Activated naive CD8-positive, alpha-beta T cell treated with anti-CD3 and anti-CD28 coated beads, Interleukin-2, amount 10 ng/mL, durations not matched to agents 7 days and 5 days (primary cell): ENCODE data around the gene ADGRD2. TPM values are rescaled to one million over a fixed set of nuclear protein-coding genes. Genes with fewer than 3 reads are reported as not detected.
"Not testable (repeated sequence)": the region's sequence is repeated elsewhere in the genome, so short reads cannot be mapped to it uniquely, and the experiment has no call there.

ENCODE experiments used
- ATAC-seq: fragments of 150-1000 bp; cut with Tn5 transposase; one replicate; pipeline ENCODE4 v1.10.0; 2021; ENCODE audit warnings: low read depth, moderate library complexity
- POLR2A ChIA-PET: fragments of 350-600 bp; sonication (Branson Sonifier 250); formaldehyde crosslinking; loops from one replicate; lab custom pipeline; 2021; ENCODE audit warnings: antibody characterized with exemption; lab: Charles Lee
- DNase-seq: peaks from one replicate; pipeline ENCODE4 v3.0.0; 2021
- H3K27ac Mint-ChIP-seq: one replicate; pipeline ENCODE4 v1.8.0; 2022; ENCODE audit warnings: mild to moderate bottlenecking, mixed read lengths
- H3K27me3 Mint-ChIP-seq: one replicate; pipeline ENCODE4 v1.8.0; 2022; ENCODE audit warnings: mild to moderate bottlenecking, moderate library complexity, mixed read lengths
- H3K36me3 Mint-ChIP-seq: one replicate; pipeline ENCODE4 v1.8.0; 2021; ENCODE audit warnings: mild to moderate bottlenecking, mixed read lengths
- H3K4me1 Mint-ChIP-seq: one replicate; pipeline ENCODE4 v1.8.0; 2021; ENCODE audit warnings: mixed read lengths
- H3K4me3 Mint-ChIP-seq: one replicate; pipeline ENCODE4 v1.8.0; 2022; ENCODE audit warnings: mild to moderate bottlenecking, moderate library complexity, mixed read lengths
- H3K9me3 Mint-ChIP-seq: one replicate; pipeline ENCODE4 v1.8.0; 2021; ENCODE audit warnings: mixed read lengths
- total RNA-seq, 2 experiments: library from RNA; stranded (reverse); gene quantifications; one replicate each; pipeline ENCODE4 v1.2.3, GENCODE V29; 2021

The ADGRD2 gene
- total RNA-seq, 2 experiments from 2014 or later, result not detected

DNA sequence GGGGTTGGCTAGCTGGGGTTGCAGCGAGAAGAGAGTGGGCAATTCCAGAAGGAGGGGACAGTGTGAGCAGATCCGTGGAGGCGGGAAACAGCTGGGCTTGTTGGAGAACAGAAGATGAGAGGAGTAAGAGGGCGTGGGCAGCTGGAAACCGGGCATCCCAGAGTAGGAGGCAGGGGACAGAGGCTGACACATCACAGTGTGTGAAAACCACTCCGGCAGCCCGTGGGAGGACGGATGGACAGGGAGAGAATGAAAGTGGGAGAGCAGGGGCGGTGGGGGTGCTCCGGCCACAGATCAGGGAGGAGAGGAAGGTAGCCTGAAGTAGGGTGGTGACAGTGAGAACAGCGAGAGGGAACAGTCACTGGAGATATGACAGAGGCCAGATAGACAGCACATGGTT lies 26.7 kb upstream of the ADGRD2 start:
- DNase-seq, result no peak
- Mint-ChIP-seq H3K27me3 (peaks cover 6% of the 10 kb centered on the region), H3K4me3 (no peak overlapping the region), H3K36me3 (no peaks in the 10 kb centered on the region), H3K4me1 (peaks cover 6% of the 10 kb centered on the region), H3K27ac (no peak overlapping the region), H3K9me3 (no peaks in the 10 kb centered on the region)
- POLR2A ChIA-PET, result no interaction called here
- no peak for ATAC-seq

DNA sequence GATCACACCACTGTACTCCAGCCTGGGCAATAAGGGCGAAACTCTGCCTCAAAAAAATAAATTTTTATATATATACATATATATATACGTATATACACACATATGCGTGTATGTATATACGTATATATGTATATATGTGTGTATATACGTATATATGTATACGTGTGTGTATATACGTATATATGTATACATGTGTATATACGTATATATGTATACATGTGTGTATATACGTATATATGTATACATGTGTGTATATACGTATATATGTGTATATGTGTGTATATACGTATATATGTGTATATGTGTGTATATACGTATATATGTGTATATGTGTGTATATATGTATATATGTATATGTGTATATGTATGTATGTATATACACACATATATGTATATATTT lies 24.5 kb upstream of the ADGRD2 start:
- H3K27ac Mint-ChIP-seq, POLR2A ChIA-PET, H3K9me3 Mint-ChIP-seq, H3K4me3 Mint-ChIP-seq, ATAC-seq, H3K36me3 Mint-ChIP-seq, H3K27me3 Mint-ChIP-seq, H3K4me1 Mint-ChIP-seq, DNase-seq: not testable (repeated sequence)

DNA sequence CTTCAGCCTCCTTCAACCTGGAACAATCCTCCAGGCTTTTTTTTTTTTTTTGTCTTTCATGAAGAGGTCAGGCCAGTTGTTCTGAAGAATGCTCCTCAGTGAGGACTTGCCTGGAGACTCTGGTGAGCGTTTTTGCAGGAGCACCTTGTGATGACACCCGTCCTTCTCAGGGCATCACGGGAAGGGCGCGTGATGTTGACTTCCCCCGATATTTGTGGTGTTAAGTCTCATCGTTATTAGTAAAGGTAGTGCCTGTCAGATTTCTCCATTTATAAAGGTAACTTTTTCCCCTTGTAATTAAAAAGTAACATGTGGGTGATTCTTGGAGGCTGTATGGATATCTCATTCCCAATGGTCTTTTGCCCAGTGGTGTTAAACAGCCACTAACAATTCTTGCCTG lies 23.9 kb upstream of the ADGRD2 start:
- H3K27me3 Mint-ChIP-seq, result peaks cover 6% of the 10 kb centered on the region
- H3K9me3 Mint-ChIP-seq, result no peaks in the 10 kb centered on the region
- no peak overlapping the region for H3K4me3 Mint-ChIP-seq
- H3K36me3 Mint-ChIP-seq, result no peaks in the 10 kb centered on the region
- H3K27ac Mint-ChIP-seq, result no peak overlapping the region
- DNase-seq (no peak), ATAC-seq (no peak)
- POLR2A ChIA-PET, result no interaction called here
- no peaks in the 10 kb centered on the region for H3K4me1 Mint-ChIP-seq

DNA sequence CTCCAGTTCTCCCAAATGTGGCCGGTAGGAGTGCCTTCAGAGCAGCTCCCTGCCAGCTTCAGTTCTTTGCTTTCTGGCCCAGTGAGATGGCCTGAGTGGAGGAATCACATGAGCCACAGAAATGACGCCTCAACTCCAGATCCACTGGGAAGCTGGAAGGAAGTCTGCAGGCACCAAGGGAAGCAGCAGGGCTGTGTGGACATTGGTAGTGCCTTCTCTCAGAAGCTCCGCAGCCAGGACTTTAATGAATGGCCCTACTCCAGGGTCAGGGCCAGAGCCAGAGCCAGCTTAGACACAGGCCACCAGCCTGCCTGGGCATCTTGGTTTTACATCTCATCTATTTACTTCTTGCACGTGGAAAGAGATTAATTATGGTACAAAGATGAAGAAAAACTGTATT lies 23.0 kb upstream of the ADGRD2 start:
- no peaks in the 10 kb centered on the region for H3K9me3 Mint-ChIP-seq
- no peak for DNase-seq
- H3K36me3 Mint-ChIP-seq, result no peaks in the 10 kb centered on the region
- no peak overlapping the region for H3K4me3 Mint-ChIP-seq
- POLR2A ChIA-PET, result no interaction called here
- H3K4me1 Mint-ChIP-seq, result no peaks in the 10 kb centered on the region
- H3K27me3 Mint-ChIP-seq, result peaks cover 6% of the 10 kb centered on the region
- ATAC-seq, result no peak
- H3K27ac Mint-ChIP-seq, result no peak overlapping the region

DNA sequence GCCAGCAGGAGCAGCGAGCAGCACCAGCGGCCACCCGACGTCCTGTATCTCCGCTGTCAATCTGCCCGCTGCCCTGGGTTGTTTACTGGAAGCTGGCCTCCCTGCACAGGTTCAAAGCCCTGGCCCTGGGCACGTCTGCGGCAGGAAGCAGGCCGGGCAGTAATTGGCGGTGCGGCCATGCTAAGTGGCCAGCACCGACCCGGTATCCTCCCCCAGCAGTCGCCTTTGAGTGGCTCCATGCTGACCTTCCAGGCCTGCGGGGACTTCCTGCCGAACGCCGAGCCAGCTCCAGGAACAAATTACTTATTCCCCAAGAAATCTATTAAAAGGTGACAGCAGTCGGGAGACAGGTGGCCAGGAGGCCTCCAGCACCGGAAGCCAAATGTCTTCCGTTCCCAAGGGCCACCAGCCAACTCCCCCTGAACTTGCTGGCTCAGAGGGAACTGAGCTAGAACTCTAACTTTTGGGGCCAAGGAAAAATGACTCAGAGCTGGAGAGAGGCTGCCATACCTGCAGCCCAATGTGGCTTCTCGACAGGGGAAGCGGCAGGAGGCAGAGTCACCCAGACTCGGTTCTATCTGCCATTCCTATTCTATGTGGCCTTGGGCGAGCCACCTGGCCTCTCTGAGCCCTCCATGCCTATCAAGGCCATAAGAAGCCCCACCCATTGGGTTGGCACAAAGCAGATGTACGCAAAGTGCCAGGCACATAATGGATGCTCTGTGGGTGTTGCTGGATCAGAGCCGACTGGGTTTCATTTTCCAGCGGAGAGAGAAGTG lies 21.3 kb upstream of the ADGRD2 start:
- Mint-ChIP-seq H3K4me1 (no peaks in the 10 kb centered on the region), H3K4me3 (no peak overlapping the region), H3K36me3 (no peaks in the 10 kb centered on the region), H3K27ac (no peak overlapping the region), H3K9me3 (no peaks in the 10 kb centered on the region), H3K27me3 (peaks cover 4% of the 10 kb centered on the region)
- no peak for ATAC-seq
- no peak for DNase-seq
- POLR2A ChIA-PET, result no interaction called here

DNA sequence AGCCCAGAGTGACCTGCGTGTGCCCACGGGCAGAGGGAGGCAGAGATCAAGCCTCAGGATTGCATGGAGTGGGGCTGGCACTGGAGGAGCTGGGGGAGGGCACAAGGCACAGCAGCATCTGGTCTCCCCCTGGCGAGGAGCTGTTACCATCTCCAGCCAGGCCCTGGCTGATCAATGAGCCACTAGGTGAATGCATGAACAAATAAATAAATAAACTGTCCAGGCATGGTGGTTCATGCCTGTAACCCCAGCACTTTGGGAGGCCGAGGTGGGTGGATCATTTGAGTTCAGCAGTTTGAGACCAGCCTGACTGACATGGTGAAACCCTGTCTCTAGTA lies 20.8 kb upstream of the ADGRD2 start:
- DNase-seq (no peak), ATAC-seq (no peak)
- POLR2A ChIA-PET, result no interaction called here
- H3K27me3 Mint-ChIP-seq, result peaks cover 2% of the 10 kb centered on the region
- no peaks in the 10 kb centered on the region for H3K9me3 Mint-ChIP-seq
- no peak overlapping the region for H3K27ac Mint-ChIP-seq
- no peaks in the 10 kb centered on the region for H3K4me1 Mint-ChIP-seq
- H3K36me3 Mint-ChIP-seq, result no peaks in the 10 kb centered on the region
- no peak overlapping the region for H3K4me3 Mint-ChIP-seq

DNA sequence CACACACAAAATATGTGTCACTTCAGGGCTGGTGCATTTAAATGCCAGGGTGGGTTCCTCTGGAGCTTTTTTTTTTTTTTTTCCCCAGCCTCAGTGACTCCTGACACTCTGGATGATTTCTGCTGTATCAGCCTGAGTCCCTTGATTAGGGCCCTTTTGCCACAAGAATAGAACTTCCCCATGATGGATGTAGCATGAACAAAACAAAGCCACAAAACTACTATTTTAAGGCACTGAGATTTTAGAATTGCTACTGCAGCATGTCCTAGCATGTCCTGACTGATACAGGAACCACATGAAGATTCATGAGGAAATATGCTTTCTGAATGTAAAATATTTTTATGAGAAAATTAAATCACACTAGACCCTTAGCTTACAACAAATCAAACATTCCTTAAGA lies 13.9 kb upstream of the ADGRD2 start:
- H3K9me3 Mint-ChIP-seq, result no peaks in the 10 kb centered on the region
- POLR2A ChIA-PET, result no interaction called here
- H3K27ac Mint-ChIP-seq, result no peak overlapping the region
- no peaks in the 10 kb centered on the region for H3K4me1 Mint-ChIP-seq
- no peaks in the 10 kb centered on the region for H3K36me3 Mint-ChIP-seq
- DNase-seq (no peak), ATAC-seq (no peak)
- peaks cover 10% of the 10 kb centered on the region for H3K27me3 Mint-ChIP-seq
- H3K4me3 Mint-ChIP-seq, result no peak overlapping the region

DNA sequence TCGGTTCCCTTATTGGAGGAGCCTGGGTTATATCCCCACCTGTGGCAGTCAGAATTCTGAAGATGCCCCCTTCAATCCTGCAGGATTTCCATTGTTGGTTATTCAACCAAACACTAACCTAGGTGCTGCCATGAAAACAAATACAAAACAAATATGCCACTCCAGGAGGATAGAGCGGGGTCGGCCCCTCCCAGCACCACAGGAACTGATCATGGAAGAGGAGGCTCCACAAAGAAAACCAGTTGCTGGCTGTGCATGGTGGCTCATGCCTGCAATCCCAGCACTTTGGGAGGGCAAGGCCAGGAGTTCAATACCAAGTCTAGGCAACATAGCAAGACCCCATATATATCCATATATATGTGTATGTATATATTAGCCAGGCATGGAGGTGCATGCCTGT lies 13.2 kb upstream of the ADGRD2 start:
- H3K27me3 Mint-ChIP-seq, result peaks cover 17% of the 10 kb centered on the region
- no peak for DNase-seq
- no peak for ATAC-seq
- no peaks in the 10 kb centered on the region for H3K9me3 Mint-ChIP-seq
- POLR2A ChIA-PET, result no interaction called here
- no peak overlapping the region for H3K27ac Mint-ChIP-seq
- H3K36me3 Mint-ChIP-seq, result no peaks in the 10 kb centered on the region
- H3K4me1 Mint-ChIP-seq, result no peaks in the 10 kb centered on the region
- no peak overlapping the region for H3K4me3 Mint-ChIP-seq

DNA sequence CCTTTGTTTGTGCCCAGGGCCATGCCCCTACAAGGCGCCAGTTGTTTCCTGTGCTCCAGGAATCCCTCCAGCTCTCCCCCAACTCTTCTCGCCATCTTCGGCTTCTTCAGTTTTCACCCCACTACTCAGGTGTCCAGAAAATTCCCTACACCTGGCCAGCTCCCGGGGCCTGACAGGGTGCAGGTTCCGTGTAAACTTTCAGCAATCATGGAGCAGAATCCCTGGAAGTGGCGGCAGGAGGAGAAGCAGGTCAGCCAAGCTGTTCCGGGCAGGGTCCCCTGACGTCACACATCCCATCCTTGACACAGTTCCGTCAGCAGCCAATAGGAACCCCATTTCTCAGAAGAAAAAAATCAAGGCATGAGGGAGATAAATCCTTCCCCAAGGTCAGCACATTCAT lies 12.2 kb upstream of the ADGRD2 start:
- no peaks in the 10 kb centered on the region for H3K4me1 Mint-ChIP-seq
- H3K27me3 Mint-ChIP-seq, result peaks cover 27% of the 10 kb centered on the region
- peak; percentile 10 for DNase-seq
- H3K4me3 Mint-ChIP-seq, result no peak overlapping the region
- ATAC-seq, result no peak
- H3K36me3 Mint-ChIP-seq, result no peaks in the 10 kb centered on the region
- no peaks in the 10 kb centered on the region for H3K9me3 Mint-ChIP-seq
- POLR2A ChIA-PET, result no interaction called here
- no peak overlapping the region for H3K27ac Mint-ChIP-seq

DNA sequence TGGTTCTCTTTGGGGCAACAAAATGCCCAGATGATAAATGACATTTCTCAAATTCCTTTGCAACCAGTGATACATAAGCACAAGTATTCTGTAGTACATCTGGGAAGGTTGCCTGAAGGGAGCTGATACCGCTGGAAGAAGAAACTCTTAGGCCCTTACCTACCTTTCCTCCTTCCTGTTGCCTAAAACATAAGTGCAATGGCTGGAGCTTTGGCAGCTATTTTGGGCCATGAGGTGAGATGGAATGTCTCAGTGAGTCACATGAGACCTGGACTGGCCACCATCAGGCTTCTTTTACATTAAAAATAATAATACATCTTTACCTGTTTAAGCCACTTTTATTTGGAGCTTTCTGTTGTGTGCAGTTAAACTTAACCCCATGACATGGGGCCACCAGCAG lies 11.2 kb upstream of the ADGRD2 start:
- no peak for ATAC-seq
- POLR2A ChIA-PET, result no interaction called here
- no peak for DNase-seq
- Mint-ChIP-seq H3K36me3 (no peaks in the 10 kb centered on the region), H3K27ac (no peak overlapping the region), H3K4me1 (no peaks in the 10 kb centered on the region), H3K4me3 (no peak overlapping the region), H3K9me3 (no peaks in the 10 kb centered on the region), H3K27me3 (peaks cover 29% of the 10 kb centered on the region)

DNA sequence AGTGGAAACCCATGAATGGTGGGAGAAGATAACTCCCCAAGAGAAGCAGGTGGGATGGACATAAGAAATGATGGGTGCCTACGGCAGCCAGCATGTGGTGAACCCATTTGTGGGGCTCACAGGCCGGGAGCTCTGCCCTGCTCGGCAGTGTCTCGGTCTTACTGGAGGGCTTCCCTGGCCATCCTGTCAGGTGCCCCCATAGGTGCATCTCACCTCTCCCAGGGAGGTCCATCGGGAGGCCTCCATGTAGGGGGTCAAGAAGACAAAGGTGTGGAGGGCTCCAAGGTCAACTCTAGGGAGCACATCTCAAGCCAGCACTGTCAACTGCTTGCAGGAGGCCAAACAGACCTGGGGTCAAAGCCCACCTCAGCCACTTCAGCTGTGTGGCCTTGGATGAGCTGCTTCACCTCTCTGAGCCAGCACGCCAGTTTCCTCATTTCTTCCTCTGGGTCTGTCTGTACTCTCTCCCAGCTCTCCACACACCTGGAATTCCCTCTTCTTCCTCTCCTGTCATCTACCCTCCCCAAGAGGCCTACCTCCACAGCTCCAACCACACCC lies 10.5 kb upstream of the ADGRD2 start:
- no peaks in the 10 kb centered on the region for H3K9me3 Mint-ChIP-seq
- no peaks in the 10 kb centered on the region for H3K4me1 Mint-ChIP-seq
- peaks cover 31% of the 10 kb centered on the region for H3K27me3 Mint-ChIP-seq
- H3K27ac Mint-ChIP-seq, result no peak overlapping the region
- H3K4me3 Mint-ChIP-seq, result no peak overlapping the region
- POLR2A ChIA-PET, result no interaction called here
- DNase-seq (peak; percentile 15), ATAC-seq (no peak)
- H3K36me3 Mint-ChIP-seq, result no peaks in the 10 kb centered on the region

DNA sequence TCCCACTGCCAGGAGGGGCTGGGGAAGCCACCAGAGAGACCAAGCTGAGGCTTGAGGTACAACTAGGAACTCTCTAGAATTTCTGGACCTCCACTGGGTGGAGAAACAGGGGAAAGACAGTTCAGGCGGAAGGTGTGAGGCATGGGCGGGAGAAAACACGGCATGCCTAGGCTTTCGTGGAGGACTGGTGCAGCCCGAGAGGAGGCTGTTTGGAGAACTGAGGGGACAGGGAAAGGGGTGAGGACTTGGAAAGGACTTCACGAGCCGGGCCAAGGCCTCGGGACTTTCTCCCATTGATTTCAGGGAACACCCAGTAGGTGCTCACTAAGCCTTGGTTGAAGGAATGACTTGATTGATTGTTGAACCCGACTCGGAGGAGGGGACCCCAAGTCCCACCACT lies 9.5 kb upstream of the ADGRD2 start:
- ATAC-seq (no peak), DNase-seq (peak; percentile 7)
- no peak overlapping the region for H3K27ac Mint-ChIP-seq
- H3K4me1 Mint-ChIP-seq, result no peaks in the 10 kb centered on the region
- H3K27me3 Mint-ChIP-seq, result peaks cover 33% of the 10 kb centered on the region
- H3K4me3 Mint-ChIP-seq, result no peak overlapping the region
- no peaks in the 10 kb centered on the region for H3K9me3 Mint-ChIP-seq
- POLR2A ChIA-PET, result no interaction called here
- H3K36me3 Mint-ChIP-seq, result no peaks in the 10 kb centered on the region

DNA sequence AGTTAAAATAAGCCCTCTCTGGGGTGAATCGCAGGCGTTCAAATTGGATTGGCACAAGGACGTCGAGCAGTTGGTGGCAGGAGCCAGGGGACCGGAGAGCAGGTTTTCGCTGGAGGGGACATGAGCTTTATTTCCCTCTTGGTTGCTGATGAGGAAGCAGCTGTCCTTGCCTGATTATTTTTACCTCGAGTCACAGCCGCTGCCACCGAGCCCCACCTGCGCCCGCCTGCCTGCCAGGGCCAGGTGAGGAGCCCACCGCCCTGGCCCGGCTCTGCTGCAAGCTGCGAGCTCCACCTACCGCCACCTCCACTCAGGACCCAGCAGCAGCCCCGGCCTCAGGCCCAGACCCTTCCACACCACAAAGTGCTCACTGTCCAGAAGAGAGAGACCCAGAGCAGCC lies 9.0 kb upstream of the ADGRD2 start:
- DNase-seq, result peak; percentile 11
- POLR2A ChIA-PET, result interaction anchor here (0.7 kb wide), 1 partner anchor 307 kb away, joined by 5 read pairs; no protein-coding TSS in a partner anchor
- no peak overlapping the region for H3K27ac Mint-ChIP-seq

DNA sequence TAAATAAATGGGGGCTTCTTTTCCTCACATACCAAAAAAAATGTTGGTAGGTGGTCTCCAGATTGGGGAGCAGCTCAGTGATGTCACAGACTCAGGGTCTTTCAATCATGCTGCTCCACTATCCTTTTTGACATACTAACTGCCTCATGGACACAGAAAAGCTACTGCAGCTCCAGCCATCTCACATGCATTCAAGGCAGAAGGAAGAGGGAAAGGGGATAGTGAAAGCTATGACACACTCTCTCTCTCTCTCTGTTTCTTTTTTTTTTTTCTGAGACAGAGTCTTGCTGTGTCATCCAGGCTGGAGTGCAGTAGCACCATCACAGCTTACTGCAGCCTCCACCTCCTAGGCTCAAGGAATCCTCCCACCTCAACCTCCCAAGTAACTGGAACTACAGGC lies 7.9 kb upstream of the ADGRD2 start:
- H3K9me3 Mint-ChIP-seq, result no peaks in the 10 kb centered on the region
- H3K36me3 Mint-ChIP-seq, result no peaks in the 10 kb centered on the region
- POLR2A ChIA-PET, result no interaction called here
- no peak overlapping the region for H3K4me3 Mint-ChIP-seq
- H3K4me1 Mint-ChIP-seq, result no peaks in the 10 kb centered on the region
- DNase-seq, result no peak
- H3K27ac Mint-ChIP-seq, result no peak overlapping the region
- no peak for ATAC-seq
- H3K27me3 Mint-ChIP-seq, result peaks cover 36% of the 10 kb centered on the region

More for the DNA sequence above, 9.0 kb upstream of the ADGRD2 start:
- ATAC-seq, result no peak
- Mint-ChIP-seq H3K4me1 (no peaks in the 10 kb centered on the region), H3K4me3 (no peak overlapping the region), H3K9me3 (no peaks in the 10 kb centered on the region), H3K27me3 (peaks cover 34% of the 10 kb centered on the region), H3K36me3 (no peaks in the 10 kb centered on the region)
